GM19372 (cell line): ENCODE results near the gene KIF22.
"Not testable (repeated sequence)": the region's sequence is repeated elsewhere in the genome, so short reads cannot be mapped to it uniquely, and the experiment has no call there.

ENCODE experiments used
- ATAC-seq: cut with Tn5 transposase; IDR thresholded peaks from one replicate; pipeline ENCODE4 v1.9.1; 2021; ENCODE audit warnings: mild to moderate bottlenecking, low read depth, moderate library complexity; ENCODE audit not compliant: unreplicated experiment

KIF22 gene

GRCh38 chr16:29833219-29833618 lies 42.7 kb downstream of the KIF22 start:
- ATAC-seq, result not testable (repeated sequence)

- ATAC-seq, result no peak
Measured at GRCh38 chr16:29834079-29834478, 43.5 kb downstream of the KIF22 start.

GRCh38 chr16:29835926-29836325 lies 45.4 kb downstream of the KIF22 start:
- ATAC-seq, result no peak

GRCh38 chr16:29836623-29837022 lies 46.1 kb downstream of the KIF22 start:
- ATAC-seq, result no peak

GRCh38 chr16:29837841-29838240 lies 47.3 kb downstream of the KIF22 start:
- no peak for ATAC-seq

- no peak for ATAC-seq
Measured at GRCh38 chr16:29839822-29840221, 49.3 kb downstream of the KIF22 start.

- ATAC-seq, result no peak
Measured at GRCh38 chr16:29840240-29840639, 49.7 kb downstream of the KIF22 start.

GRCh38 chr16:29841631-29842030 lies 51.1 kb downstream of the KIF22 start:
- ATAC-seq, result no peak

GRCh38 chr16:29842732-29843346 lies 52.3 kb downstream of the KIF22 start:
- ATAC-seq, result no peak

GRCh38 chr16:29843931-29844330 lies 53.4 kb downstream of the KIF22 start:
- no peak for ATAC-seq

- no peak for ATAC-seq
Measured at GRCh38 chr16:29844575-29845331, 54.2 kb downstream of the KIF22 start.

GRCh38 chr16:29845656-29846055 lies 55.1 kb downstream of the KIF22 start:
- no peak for ATAC-seq

GRCh38 chr16:29848420-29849297 lies 58.1 kb downstream of the KIF22 start:
- no peak for ATAC-seq

GRCh38 chr16:29849505-29849904 lies 59.0 kb downstream of the KIF22 start:
- ATAC-seq, result no peak

GRCh38 chr16:29850998-29851397 lies 60.4 kb downstream of the KIF22 start:
- ATAC-seq, result no peak

- no peak for ATAC-seq
Measured at GRCh38 chr16:29852654-29853053, 62.1 kb downstream of the KIF22 start.

GRCh38 chr16:29854520-29855100 lies 64.1 kb downstream of the KIF22 start:
- no peak for ATAC-seq
